HG03060 (cell line): ENCODE data around the gene ZFYVE28.

Source experiments
- ATAC-seq: cut with Tn5 transposase; IDR thresholded peaks from one replicate; pipeline ENCODE4 v1.9.1; 2021; ENCODE audit warnings: low read depth, moderate number of reproducible peaks; ENCODE audit not compliant: unreplicated experiment

The ZFYVE28 gene

DNA sequence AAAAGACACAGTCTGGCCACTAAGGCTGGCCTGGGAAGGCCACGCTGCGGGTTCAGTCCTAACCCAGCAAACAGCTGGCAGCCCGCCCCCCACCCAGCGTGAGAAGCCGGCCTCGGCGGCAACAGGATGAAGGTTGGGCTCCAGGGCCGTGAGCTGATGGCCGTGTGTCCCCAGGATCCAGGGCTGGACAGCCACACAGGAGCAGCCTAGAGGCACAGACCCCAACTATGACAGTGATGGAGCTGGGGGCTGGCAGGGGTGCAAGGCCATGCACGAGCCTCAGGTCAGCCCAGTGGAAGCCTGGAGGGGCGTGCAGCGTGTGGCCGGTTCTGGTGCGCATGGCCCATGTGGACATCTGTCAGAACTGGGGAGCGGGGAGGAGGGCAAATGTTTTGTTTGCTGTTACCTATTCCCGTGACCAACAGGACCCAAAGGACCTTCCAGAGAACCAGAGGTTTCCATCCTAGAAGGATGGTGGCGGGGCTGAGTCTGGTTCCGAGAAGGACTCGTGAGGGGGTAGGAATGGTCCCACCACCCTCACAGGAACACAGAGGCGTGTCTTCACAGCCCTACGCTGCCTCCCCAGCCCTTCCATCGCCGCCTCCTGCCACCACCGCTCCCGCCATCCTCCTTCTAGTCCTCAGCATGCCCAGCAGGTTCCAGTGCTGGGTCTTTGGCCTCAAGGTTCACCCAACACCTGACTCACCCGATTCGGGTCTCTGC, 46.5 kb downstream of the ZFYVE28 start:
- no peak for ATAC-seq

DNA sequence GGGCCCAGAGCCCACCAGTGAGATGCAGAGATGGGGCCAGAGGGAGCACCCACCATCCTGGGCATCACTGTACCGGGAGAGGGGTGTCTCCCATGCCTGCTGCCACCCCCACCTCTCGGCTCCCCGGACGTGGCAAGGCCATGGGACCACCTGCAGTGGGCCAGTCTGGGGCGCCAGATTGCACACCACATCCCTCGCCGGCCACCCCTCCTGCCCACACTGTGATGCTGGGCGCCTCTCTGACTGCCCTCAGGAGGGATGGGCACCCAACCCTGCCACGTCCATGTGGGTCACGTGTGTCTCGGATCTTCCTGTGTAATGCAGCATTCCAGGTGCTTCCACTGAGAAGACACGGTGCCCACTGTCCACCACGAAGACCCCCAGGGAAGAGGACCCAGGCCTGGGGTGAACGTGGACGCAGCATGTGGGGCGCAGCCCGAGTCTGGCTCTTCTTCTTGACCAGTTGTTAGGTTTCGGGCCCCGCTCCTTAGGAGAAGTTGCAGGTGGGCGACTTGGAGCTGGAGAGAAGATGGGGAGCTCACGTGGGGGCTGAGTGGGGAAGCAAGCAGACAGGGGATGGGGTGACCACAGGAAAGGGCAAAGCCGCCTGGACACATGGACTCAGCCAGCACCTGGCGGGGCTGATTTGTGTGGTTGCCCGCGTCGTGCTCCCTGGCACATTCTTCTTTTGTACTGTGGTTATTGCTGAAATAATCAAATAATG, 47.7 kb downstream of the ZFYVE28 start:
- no peak for ATAC-seq

DNA sequence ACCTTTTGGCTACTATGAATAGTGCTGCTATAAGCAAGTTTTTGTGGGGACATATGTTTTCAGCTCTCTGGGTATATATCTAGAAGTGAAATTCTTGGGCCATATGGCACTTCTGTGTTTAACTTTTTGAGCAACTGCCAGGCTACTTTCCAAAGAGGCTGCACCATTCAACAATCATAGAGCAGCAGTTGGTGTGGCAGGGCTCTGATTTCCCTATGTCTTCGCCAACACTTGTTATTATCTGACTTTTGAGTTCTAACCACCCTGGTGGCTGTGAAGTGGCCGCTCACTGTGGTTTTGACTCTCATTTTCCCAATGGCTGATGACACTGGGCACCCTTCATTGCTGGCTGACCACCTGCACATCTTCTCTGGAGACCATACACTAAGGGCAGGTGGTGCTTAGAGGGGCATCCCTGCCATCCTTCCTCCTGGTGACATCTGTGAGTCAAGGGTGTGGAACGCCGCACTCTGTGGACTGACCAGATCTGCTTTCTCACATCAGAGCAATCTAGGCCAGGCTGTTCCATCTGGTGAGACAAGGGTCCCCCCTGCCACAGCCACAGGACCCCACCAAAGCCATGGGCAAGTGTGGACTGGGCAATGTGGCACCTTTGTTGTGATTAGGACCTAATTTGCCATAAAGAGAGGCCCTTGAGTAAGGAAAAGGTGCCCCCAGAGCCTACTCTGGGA, 49.6 kb downstream of the ZFYVE28 start:
- ATAC-seq: no peak

DNA sequence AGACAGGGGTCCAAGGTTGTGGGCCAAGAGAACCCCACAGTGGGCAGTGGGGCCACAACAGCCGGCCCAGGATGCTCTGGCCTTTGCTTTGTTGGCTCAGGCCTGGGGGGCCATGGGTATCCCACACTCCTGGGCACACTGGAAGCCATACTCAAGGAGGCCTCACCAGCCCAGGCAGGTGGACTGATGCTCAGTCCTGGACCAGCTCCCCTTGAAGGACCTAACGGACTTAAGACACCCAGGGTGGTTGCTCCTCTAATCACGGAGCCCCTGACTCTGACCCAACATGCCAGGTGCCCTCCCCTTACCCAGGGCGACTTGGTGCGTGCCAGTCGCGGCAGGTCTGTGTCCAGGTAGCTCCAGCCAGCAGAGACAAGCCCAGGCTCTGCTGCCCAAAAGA, 50.8 kb downstream of the ZFYVE28 start:
- ATAC-seq: no peak

DNA sequence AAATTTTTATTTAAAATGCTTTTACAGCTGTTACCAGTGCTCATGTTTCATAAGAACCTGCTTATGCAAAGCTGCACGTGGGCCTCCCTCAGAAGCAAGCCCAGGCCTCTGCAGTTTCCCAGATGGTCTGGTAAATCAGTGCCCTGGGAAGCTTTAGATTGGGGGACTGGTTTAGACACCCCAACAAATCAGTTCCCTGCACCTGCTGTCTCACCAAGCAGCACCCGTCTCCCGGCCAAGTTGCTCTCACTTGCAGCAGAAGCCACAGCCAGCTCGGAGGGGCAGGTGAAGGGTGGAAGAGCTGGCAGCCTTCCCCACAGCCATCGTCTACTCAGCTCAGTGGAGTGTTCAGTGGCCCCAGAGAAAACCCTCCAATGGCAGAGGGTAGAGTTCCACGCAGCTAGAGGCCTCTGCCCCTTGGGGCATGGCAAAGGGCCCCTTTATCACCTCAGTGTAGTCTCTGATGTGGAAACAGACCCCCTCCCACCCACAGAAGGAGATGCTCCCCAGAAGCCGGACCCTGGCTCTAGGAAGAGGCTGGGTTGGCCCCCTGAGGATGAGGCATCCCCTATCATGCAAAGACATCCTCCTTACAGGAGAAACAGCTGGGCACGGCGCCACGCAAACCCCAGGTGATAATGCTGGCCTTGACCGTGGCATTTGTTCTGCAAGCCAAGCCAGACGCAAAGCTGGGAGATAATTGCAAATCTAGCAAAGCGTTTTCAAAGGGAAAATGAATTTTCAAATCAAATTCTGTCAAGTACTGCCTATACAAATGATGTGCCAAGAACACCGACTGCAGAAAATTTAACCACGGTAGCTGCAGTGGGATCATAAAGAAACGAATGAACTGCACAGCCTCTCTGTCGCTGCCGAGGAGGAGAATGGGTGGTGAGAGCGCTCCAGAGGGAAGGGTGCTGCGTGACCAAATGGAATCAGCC, 51.9 kb downstream of the ZFYVE28 start:
- ATAC-seq: no peak

DNA sequence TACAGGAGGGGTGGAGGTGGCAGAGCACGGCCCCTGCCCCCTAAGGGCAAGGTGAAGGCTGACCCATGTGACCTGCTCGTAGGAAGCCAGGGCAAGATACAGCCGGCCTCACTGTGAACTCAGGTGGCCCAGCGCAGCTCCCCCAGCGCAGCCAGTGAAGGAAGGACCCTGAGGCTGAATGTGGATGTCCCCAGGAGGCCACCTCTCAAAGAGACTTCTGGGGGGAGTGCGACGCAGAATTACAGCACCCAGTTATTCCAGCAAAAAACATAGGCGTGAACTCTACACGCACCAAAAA, 52.6 kb downstream of the ZFYVE28 start:
- ATAC-seq: no peak

DNA sequence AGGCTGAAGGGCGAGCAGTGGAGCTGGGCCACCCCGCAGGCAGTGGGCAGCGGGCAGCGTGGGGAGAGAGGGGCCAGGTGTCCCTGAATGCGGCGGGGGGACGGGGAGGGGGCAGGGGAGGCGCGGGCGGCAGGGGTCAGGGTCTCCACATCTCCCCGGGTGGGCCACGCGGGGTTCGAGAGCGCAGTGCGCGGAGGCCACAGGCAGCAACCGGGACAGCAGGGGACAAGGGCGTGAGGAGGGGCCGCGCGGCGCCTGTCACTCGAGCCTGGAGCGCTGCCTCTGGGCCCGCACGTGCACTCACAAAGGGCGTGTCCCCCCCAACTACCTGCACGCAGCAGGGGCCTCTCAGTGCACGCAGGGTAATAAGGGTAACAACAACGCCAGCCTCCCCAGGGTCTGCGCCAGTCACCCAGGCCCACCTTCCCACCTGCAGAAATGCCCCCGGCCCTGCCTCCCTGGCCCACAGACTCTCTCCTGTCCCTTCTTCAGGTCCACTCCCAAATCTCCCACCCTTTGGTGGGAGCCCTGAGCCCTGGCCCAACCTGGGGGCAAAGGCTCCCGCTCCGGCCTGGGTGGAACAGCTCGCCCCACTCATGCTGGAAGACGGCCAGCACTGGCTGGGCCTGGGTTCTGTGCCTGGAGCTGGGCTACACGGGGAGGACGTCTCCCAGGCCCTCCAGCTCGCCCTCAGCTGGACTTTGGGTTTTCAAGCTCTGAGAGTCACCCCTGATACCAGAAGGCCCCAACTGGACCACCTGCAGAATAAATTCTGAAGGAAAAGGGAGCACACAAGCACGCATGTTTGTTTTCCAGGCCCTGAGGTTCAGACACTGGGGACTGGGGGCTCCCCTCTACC, 53.2 kb downstream of the ZFYVE28 start:
- ATAC-seq: no peak

DNA sequence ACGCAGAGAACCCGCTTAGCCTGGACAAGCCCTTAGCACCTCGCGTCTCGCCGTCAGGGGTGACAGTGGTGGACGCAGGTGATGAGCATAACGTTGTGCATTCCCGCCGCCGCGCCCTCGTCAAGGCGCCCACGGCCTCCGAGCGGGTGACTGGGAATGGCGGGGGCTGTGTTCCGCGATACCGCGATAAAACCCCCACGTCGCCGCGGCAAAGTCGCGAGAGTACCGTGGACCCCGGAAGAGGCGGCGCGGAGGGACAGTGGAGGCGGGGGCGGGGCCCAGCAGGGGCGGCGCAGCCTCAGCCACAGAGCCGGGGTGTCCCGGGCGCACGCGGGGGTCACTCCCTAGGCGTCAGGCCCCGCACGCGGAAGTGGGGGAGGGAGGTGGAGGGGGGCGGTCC, 53.8 kb downstream of the ZFYVE28 start:
- ATAC-seq: no peak

DNA sequence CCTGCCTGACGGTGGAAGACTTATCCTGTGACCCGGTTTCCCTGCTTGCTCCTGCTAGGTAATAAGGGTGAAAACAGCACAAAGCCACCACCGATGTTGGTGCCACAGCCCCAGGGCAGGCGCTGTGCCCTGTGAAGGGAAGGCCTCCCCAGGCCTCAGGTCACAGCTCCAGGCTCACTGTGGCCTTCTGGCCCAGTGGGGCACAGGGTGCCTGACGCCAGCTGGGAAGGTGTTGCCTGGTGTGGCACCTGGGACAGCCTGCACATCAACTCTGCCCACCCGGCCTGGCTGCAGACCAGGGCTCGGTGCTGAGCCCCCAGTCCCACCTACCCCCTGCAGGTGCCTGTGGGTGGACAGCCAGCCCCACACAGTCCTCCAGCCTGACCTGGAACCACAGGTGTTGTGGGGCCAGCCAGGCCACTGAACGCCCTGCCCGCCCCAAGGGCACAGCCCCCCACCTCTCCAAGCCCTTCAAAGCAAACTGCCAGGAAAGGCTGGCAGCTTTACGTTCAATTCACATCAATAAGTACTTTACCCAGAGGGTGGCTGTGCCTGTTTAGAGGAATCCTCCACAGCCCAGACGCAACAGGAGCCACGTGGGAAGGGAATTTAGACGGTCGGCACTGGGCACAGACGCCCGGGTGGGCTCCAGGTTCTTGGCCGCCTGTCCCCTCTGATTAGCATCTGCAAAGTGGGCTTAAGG, 54.3 kb downstream of the ZFYVE28 start:
- no peak for ATAC-seq

DNA sequence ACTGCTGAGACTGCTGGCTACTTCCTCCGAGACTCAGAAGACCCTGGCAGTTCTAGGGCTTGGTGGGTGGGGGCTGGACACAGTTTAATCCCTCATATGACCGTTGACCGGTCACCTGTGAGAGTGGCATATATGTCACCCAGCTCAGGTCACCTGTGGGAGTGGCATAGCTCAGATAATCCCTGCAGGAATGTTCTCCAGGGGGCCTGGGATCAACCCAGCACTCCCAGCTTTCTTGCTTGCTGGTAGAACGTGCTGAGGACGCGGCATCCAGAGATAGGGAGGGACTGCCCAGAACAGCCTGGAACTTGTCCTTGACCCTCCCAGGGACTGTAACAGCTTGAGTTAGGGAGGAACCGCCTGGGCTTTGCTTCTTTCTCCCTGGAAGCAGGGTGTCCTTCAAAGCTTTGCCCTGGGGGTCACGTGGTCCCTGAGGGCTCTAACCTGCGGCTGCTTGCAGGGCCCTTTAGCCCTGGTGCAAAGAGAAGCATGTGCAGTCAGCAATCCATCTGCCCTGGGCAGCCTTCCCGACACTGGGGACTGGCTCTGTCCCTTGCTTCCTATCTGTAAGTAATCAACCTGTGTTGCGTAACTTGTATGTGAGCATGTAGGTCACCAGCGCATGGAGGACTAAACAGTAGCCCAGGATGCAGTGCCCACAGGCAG, 55.3 kb downstream of the ZFYVE28 start:
- ATAC-seq: no peak

DNA sequence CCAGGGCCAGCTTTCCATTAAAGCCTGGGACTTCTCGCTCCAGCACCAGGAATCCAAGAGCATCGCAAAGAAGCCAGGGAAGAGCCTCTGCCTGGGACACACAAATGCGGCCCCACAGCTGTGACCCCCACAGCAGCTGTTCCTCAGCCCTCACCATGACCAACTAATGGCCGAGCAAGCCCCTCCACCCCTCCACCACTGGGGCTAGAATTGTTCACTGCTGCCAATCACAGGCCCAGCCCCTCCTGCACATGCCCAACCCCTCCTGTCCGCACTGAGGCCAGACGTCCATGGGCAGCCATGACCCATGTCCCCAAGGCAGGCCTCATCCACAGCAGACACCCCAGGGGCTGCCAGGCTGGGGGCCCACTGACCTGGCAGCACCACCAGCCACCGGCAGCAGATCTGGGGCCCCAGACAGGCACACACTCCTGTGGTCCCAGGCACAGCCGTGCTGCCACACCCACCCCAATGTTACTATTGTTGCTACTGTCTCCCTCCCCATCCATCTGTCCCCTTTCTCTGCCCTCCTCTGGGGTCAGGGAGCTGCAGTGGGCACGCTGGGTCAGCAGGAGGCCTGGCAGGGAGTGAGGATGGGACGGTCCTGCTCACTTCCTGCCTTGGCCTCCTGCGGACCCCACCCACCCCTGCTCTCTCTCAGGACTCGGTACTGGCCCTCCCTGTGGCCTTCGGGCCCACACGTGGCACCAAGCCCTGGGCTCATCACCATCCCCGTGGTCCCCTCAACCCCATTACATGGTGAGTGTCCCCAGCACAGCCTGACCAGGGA, 56.0 kb downstream of the ZFYVE28 start:
- ATAC-seq: no peak

DNA sequence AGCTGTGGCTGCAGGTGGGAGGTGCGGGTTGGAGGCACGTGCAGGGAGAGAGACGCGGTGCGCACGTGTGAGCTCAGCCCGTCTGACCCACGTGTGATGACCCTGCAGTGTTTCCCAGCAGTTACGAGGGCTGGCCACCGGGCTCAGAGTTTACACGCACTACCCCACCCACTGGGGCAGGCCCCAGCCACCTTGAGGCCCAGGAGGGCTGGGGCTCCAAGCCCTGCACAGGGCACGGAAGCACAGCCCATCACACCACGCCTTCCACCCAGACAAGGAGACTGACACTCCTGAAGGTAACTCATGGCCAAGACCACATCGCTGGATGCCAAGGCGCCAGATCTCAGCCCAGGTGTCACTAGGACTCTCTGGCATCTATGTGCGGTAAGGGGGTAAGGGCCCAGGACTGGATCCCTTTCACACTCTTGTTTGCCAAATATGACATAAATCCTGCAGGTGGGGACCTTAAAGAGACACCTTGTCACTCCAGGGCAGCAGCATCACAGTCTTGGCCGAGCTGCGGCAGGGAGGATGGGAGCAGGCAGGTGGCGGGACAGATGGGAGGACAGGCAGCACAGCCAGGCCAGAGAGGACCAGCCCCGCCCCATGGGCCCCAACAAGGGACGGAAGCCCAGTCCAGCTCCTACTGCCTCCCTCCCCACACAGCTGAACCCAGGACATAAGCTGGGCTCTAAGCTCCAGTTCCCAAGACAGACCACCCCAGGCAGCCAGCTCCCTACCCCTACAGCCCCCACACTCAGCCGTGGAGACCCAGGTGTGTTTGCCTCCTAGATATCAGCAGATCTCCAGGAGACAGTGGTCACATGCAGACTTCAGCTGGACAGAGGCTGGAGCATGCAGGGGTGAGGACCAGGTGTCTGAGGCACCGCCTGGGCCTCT, 56.8 kb downstream of the ZFYVE28 start:
- no peak for ATAC-seq

DNA sequence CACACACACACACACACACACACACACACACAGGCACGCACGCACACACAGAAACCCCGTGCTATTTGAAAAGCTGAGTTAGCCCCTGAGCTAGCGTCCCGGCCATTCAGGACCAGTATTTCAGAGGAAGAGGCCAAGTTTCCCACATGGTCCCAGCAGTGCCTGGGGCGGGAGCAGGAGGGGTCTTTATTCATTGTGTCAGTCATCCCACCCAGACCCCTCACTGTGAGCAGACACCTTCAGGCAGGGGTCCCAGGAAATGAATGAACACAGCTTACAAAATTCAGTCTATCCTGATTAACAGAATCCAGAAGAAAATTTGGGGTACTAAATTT, 58.1 kb downstream of the ZFYVE28 start:
- ATAC-seq: no peak

DNA sequence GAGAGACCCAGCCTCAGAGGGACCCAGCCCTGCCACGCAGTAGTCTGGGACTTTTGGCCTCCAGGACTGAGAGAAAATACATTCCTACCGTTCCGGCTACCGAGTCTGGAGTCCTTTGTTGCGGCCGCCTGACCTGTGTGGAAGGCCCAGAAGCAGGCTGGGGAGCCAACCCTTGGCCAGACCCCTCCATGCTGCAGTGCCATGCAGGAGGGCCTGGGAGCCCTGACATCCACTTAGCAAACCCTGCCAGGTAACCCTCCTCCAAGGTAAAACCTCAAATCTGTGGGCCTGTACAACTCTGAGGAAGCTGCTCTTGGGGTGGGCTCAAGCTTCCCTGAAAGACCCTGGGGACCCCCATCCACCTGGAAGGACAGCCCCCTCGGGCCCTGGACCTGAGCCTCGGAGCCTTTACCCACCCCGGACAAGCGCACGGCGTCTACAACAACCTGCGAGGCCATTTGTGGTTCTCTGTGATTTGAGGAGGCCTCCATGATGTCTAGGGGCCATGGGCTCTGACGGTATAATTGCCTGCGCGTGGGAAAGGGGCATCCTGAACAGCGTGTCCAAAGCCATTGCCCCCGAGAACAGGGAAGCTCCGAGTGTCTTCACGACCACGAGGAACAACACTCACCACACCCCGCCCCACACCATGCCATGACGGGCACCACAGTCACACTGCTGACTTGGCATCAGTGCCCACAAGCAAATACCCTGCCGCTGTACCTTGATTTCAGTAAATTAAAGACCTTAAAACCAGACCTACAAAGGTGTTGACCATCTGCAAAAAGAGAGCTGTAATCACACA, 58.7 kb downstream of the ZFYVE28 start:
- ATAC-seq: no peak

DNA sequence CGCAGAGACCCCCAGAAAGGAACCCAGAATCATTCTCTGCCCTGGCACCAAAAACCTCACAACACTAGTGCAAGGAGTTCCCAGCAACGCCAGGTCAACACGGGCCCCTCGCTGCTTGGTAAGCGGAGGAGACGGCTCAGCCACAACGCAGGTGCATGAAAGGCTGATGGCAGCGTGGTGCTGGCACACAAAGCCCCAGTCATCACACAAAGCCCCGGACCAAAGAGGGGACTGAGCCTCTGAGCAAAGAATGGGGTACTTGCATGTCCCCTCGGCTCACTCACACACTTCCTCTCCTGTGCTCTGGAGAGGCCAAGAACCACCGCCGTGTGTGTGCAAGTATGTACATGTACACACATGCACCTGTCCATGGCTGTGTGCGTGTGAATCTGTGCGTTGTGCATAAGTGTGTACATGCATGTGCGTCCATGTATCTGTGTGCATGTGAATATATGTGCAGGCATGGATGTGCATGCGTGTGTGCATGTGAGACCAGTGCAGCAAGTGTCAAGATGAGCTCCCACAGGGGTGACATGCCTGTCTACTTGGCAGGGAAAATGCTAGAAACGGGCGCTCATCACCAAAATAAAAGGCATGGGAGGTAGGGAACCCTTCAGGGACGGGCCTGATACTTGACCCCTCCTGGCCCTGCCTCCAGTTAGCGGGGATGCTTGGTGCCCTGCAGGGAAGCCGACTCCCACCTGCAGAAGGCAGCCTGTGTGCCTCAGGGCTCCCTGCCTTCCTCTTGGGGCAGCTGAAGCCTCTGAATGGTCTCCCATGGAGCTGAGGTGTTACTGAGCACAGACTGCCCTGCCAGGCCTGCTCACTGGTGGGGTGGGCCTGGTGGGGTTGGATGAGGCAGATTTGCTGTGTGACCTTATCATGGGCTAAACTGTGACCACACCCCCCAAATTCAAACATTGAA, 60.4 kb downstream of the ZFYVE28 start:
- ATAC-seq: no peak
